ELF-1 (cell line): ENCODE data around the gene KCP.

Experiments
- DNase-seq: peaks from one replicate; pipeline ENCODE4 v3.0.0-alpha.2; 2016; ENCODE audit warnings: low read depth, low spot score

The KCP gene

DNA sequence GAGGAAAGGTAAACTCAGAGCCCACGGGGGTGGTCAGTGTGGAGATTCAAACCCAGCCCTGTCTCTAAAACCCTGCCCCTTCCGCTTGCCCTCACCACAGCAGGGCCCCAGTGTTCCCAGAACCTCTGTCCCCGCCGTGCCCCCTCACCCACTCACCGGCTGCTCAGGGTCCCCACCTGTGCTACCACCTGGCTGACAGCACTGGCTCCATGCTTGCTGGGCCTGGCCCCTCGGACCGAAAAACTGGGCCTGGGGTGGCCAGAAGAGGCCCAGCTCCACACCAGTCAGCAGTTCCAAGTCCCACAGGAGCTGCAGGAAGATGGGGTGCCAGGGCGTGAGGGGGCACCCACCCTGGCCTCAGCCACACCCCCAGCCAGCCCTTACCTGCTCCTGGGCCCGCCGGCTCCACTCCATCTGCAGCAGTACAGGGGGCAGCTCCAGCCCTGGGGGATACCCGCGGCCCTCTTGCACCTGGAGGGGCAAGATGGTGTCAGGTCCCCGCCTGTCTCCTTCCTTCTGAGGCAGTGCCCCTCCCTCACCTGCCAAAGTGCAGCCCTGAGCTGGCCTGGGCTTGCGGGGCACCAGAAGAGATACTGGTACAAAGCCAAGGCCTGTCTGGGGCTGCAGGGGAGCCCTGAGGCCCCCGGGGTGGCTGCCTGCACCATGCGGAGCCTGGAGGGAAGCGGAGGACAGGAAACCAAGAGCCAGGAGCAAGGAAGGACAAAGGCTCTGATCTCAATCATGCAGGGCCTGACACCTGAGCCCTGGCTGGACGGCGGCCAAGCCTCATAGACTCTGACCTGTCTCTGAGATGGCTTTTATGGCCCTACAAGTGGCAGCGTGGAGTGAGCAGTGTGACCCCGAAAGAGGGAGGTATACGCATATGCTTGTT lies 36.1 kb downstream of the KCP start:
- DNase-seq: no peak

DNA sequence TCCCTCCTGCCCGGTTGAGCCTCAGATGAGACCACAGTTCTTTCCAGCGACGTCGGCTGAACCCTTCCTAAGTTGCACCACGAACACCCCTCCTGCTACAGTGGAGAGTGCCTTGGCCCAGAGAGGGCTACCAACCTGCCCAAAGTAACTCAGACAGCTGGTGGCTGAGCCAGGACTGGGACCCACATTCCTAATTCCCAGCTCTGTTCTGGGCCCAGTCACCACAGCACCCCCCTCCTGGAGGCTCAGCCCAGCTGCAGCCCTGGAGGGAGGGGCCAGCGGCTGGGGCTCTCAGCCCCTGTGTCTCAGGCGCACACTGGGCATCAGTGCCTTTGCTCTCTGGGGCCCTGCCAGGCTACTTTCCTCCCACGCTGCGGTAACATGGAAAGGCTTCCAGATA lies 37.3 kb downstream of the KCP start:
- no peak for DNase-seq

DNA sequence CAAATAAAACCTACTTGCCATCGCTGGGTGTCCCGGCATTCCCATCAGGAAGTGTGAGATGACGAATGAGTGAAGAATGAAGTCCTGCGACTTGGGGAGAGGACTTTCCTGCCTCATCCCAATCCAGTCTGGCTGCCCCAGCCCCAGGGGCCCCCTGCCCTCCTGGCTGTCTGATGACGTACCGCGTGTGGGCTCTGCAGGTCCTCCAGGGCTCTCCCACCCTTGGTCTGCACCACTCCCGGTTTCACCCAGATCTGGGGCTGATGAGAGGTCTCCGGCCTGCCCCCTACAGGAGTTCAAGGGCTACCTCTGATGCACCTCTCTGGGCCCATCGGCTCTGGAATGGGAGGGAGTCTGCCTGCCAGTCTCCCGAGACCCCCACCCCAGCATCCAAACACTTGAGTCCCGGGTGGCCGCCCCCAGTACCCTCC lies 38.1 kb downstream of the KCP start:
- DNase-seq: peak; percentile 56

DNA sequence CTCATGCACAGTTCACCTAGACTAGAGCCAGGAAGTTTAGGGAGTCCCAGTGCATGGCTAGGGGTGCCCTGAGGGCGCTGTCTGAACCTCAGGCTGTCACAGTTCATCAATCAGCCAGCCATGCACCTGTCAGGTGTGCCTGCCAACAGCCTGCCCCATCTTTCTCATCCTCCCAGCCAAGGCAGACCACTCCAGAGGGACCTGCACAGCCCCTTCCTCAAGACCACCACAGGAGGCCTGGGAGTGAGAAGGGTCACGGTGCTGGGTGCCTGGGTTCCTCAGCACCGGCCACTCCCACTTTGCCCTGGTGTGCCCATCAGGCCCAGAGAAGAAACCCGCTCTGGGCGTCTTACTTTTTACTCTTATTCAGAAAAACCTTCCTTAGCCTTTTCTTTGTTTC lies 39.5 kb downstream of the KCP start:
- DNase-seq: no peak

DNA sequence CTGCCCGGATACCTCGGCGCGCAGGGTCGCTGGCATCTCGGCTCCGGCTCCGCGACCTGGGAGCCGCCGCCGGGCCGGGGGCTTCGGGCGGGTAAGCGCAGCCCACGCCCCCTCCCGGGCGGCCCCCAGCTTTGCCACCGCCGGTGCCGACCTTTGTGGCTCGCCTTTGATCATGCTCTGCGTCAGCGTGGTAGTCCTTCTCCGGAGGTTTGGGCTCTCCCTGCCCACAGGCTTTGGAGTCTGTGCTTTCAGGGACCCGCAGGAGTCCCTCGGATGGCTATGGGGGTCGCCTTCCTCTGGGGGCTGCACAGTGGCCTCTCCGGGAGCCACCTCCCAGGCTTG lies 40.6 kb downstream of the KCP start:
- DNase-seq: peak; percentile 44

DNA sequence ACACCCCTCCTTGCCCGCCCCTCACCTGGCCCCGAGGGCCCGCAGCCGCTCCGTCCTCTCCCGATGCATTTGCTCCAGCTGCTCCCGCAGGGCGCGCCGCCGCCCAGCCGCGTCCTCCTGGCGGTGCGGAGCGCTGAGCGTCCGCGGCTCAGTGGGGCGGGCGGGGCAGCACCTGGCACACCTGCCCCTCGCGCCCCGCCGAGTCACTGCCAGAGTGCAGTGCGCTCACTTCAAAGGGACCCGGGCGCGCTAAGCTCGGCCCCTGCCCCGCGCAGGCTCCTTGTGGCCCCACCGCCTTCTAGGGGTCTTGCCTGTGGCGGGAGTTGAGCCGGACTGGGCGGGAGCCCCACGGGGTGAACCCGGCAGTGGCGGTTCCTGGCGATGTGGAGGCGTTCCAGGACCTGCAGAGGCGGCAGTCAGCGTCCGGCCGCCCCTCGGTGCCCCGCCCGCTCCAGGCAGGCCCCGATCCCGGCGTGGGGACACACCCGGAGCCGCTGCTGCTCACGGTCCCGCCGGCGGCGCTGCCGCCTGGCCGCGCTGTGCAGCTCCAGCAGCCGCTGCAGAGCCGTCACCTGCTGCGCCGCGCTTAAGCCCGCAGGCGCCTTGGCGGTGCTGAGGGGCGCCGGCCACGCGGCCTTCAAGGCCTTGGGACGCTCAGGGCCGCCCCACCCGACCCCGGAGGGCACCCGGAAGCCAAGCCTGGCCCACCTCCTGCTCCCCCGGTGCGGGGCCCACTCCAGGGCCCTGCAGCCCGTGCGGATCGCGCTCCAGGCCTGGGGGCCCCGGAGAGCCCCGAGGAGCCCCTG lies 41.2 kb downstream of the KCP start:
- DNase-seq: peak; percentile 59

DNA sequence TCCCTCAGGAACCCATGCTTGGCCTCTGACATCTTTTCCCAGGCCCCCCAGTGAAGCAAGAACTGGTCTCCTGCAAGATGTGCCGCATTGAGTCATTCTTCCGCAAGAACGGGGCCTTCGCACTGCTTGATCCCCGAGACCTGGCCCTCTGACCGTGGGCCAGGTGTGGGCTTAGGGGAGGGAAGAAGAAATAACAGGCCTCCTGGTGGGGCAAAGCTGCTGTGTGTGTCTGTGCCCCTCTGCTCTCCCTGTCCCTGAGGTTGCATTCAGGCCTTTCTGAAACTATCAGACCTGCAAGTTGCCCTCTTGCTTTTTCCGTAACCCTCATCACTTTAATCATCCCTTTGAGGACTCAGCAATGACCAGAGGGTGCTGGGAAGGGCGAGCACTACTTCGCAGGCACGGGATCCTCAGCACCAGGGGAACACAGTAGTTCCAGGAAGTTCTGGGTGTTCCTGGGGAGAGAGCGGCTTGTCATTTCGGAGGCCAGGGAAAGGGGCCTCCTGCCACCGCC lies 41.8 kb downstream of the KCP start:
- no peak for DNase-seq

DNA sequence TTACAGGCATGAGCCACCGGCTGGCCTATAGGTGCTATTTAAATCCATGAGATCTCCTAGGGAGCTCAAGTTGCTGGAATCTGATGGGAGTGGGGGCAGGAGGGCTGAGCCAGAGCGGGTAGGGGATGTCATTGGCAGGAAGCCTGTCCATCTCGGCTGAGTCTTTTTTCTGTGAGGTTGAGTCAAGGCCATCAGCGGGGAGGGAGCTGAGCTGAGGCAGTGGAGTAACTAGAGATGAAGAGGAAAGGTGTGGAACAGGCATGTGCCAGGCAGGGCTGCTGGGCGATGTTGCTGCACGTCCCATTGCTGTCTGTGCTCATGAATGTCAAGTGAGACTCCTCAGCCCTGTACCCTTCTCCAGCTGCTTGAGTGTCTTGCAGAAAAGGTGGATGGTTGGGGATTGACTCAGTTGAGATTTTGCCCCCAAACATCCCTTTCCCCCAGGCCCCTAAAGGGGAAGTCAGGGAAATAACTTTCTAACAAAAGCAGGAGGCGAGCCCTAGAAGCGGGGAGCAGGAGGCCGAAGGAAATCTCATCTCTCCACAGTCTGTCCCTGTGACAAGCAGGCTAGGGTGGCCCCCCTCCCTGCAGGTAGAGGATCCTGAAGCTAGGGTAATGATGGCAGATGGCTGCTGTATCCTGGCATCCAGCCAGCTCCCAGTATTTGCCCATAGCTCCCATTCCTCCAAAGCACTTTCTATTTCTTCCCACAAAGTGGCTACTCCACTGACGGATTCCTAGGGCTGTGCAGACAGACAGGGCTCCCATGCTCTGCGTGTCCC lies 42.5 kb downstream of the KCP start:
- DNase-seq: peak; percentile 43

DNA sequence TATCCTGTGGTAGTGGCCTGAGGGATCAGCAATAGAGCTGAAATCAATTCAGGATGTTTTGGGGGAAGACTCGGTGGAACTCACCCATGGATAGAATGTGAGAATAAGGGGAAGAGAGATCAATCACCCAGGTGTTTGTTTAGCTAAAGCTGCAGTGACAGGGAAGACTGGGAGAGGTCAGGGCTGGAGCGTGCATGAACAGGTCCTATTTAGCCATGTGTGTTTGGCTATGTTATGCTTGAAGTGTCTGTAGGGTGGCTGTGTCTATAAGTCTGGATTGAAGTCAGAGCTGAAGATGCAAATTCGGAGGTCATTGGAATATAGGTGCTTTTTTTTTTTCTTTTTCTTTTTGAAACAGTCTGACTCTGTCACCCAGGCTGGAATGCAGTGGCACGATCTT lies 43.3 kb downstream of the KCP start:
- no peak for DNase-seq

DNA sequence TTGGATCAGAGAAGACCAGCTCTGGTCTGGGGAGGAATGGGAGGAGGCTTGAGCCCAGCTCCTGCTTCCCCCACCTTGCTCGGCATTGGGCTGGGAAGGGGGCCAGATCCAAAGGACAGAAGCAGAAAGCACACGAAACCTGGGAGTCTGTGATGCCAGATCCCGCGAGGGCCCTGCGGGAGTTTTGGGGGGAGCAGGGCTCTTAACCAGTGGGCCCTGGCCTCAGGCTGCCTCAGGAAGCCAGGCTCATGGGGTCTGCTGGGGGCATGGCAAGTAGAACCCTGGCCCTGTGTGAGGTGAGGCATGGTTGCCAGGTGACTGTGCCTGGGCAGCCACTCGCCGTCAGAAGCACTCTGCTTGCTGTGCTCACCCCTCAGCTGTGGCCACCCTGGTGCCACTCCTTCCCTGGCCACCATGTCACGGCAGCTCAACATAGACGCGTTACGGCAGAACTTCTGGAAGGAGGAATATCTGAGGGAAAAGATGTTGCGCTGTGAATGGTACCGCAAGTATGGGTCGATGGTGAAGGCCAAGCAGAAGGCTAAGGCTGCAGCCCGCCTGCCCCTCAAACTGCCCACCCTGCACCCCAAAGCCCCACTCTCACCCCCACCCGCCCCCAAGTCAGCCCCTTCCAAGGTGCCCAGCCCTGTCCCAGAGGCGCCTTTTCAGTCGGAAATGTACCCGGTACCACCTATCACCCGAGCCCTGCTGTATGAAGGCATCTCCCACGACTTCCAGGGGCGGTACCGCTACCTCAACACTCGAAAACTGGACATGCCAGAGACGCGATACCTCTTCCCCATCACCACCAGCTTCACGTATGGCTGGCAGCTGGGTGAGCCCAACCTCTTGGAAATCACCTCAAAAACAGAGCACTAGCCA lies 44.3 kb downstream of the KCP start:
- no peak for DNase-seq

DNA sequence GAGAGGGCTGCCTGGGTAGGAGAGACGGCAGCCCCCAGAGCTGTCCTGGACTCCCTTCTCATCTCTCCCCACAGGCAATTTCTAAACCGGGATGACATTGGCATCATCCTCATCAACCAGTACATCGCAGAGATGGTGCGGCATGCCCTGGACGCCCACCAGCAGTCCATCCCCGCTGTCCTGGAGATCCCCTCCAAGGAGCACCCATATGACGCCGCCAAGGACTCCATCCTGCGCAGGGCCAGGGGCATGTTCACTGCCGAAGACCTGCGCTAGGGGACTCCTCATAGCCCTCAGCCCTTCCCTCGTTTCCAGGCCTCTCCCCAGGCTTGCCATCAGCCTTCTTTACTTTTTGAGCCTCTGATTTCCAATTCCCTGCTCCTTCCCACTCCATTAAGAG lies 45.2 kb downstream of the KCP start:
- DNase-seq: no peak

DNA sequence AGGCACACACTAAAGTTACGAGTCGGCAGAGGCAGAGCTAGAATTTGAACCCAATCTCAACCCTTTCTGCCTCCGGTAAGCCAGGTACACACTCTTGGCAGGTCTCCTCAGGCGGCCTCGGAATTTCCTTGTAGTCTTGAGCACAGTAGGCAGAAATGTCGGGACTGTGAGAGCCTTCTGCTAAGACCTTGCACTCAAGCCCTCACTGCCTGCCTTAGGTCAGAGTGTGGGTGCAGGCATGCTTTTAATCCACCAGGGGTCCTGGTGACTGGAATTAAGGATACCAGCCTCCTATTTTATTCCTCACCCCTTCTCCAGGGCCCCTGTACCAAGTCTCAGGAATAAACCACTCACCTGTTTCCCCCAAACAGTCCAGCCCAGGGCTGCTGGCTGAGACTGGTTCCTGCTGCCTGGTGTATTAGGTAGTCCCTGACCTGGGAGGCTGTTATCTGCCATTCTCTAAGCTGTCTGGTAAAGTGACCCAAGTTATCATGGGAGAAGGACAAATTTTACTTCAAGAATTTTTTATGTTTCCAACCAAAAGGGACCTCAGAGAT lies 47.0 kb downstream of the KCP start:
- peak; percentile 73 for DNase-seq

DNA sequence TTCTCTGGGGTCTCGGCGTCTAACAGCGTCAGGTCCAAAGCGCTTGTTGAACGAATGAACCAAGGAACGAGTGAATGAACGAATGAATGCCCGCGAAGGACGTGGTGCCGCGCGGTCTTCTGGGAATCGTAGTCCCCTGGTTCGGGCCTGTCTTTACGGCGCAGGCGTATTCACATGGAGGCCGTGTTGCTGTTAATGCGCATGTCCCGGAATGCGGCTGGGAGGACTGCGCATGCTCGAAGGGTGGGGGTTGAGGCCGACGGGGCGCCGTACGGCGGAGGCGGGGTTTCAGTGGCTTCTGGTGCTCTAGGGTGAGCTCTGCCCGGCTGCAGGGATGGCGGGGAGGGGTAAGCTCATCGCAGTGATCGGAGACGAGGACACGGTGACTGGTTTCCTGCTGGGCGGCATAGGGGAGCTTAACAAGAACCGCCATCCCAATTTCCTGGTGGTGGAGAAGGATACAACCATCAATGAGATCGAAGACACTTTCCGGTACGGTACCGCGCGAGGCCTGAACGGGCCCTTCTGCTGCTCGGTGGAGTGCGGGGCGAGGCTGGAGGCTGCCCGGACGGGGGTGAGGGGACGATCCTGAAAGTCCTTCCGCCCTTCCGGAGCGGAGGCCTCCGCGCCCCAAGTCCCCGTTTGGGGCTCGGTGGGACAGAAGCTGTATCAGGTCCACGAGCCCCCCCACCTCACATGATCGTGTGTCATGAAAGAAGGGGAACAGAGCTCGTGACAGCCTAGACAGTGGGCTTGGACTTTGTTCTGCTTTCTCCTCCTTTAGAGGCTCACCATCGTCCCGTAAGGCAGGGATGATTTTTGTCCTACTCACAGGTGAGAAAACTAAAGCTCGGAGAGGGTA lies 47.7 kb downstream of the KCP start, which contains the start of gene ATP6V1F:
Gene ATP6V1F, plus strand, starts transcription at position 286 of the 862 bp plus-strand sequence. Its CDS starts 49 bp downstream, at position 335.
- DNase-seq: peak; percentile 98

DNA sequence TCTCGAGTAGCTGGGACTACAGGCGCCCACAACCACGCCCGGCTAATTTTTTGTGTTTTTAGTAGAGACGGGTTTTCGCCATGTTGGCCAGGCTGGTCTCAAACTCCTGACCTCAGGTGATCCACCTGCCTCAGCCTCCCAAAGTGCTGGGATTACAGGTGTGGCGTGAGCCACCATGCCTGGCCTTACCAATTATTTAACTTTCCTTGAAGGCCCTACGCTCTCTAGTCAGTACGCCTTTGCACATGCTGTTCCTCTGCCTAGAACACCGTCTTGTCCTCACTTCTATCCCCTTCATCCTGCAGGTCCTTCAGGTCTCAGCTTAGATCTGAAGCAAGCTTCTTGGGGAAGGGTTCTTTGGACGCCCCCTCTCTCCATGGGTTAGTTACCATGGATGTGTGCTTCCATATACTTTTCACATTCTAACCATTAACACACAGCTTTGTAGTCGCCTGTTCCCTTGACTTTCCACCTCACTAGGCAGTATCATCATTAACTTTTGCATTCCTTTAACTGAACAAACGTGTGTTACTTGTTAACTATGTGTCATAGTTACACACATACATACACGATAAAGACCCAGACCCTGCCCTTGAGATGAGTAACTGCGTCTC lies 48.4 kb downstream of the KCP start:
- DNase-seq: no peak

DNA sequence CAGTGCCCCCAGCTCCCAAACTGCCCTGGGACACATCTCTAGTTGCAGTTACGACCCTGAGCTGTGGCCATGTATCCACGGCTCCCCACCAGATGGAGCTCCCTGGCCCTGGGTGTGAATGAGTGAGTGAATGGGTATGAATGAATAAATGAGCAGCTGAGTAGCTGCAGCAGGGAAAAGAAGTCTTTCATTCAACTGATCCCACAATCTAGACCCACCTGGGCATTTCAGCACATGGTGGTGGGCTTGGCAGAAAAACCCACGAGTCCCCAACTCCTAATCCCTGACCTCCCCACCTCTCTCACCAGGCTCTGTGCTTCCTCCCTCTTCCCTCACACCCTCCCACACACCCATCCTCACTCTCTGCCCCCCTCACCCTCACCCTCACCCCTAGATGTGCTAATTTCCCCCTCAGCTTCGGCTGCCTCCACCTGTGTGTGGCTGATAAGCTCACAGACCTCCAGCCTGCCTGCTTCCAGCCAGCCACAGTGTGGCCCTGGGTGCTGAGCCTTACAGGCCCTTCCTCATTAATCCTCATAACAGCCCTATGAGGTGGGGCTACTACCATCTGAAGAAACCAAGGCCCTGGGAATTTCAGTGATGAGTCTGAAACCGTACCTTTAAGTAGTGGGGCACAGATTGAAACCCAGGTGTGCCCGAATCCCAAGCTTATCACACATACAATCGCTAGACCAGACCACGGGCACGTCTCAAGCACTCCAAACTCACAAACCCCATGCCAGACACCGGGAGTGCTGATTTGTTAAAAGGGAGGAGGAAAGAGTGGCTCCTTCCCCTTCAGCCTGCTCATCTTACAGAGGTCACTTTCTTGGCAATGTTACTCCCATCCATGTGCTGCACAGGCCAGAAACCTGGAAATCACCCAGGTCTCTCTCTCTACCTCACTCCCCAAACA lies 50.1 kb downstream of the KCP start:
- DNase-seq: peak; percentile 24

DNA sequence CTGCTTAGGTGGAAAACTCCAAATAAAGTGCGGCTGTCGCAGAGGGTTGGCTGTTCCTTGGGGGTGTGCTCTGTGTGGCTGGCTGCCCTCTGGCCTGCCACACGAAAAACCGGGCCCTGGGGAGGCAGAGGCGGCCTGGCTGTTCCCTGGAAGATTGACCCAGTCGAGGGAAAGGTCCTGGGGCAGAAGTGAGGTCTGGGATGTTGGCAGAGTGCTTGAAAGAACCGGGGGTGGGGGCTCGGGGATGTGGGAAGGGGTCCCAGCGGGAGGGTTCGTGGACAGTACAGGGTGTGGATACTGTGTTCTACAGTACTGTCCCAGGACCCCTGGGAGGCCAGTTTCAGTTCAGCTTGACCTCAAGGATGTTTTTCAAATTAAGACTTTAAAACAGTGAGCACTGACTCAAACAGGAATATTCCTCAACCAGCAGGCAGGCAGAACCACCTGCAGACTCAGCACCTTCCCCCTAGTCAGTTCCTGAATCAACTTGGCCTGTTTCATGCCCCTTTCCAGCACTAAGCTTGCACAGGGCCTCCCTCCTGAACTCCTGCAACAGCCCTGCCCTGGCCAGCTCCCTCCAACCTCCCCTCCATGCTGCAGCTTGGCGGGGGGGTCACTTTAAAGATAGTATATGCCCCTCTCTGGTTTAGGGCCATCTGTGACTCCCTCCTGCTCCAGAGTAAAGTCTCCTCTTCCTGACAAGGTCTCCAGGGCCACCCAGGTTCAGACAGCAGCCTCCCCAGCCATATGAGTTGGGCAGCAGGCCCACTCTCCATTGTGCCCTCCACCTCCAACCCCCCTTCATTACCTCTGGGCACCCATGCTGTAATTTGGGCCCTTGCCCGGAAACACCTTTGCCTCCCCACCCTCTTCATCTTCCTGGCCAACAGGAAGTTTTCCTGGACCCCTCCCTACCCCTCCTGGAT lies 51.0 kb downstream of the KCP start:
- DNase-seq: no peak
